ENCODE measurements around the gene FGF5.

Gene FGF5

DNA sequence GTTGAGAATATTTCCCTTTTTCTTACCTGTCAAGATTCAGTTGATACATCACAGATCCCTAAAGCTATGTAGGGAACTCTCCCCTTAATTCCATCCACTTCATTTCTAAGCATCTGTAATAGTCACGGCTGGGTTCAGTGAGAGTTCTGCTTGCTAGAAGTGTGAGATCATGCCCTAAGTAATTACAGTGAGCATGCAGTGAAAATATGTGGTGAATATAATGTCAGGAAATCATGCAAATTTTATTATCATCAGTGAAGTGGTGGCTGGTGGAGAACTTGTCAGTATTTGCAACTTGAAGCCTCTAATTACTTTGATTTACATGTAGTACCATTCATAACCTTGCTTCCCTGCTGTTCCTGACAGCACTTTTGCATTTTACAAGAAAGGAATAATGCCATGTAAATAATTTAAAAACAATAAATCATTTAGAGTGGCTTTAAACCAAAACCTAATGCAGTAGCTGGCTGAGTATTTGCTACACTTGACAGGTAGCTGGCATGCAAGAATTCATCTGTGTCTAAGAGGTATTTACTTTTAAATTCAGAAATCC is 40.8 kb downstream of the FGF5 start (continued):
- no peak for TF ChIP-seq ZNF311 (tag by site-specific recombination; IDR thresholded peaks at IDR 0.05; ENCODE audit: borderline replicate concordance)
- no peak for TF ChIP-seq ZNF214 (tag by site-specific recombination; IDR thresholded peaks at IDR 0.05; ENCODE audit: borderline replicate concordance)
- TF ChIP-seq ZFP69B (tag by site-specific recombination; IDR thresholded peaks at IDR 0.05): peak; percentile 75
- no peak for TF ChIP-seq ZNF654 (tag by site-specific recombination; IDR thresholded peaks at IDR 0.05; ENCODE audit: low read depth)
- TF ChIP-seq ZNF600 (tag by site-specific recombination; IDR thresholded peaks at IDR 0.05): no peak
- peak; percentile 100 for TF ChIP-seq ZNF843 (tag by site-specific recombination; IDR thresholded peaks at IDR 0.05)
- no peak for TF ChIP-seq ZNF585B (tag by site-specific recombination; IDR thresholded peaks at IDR 0.05)
- TF ChIP-seq PRDM1 (tag by site-specific recombination; IDR thresholded peaks at IDR 0.05): peak; percentile 48
- TF ChIP-seq KLF9 (tag by site-specific recombination; IDR thresholded peaks at IDR 0.05; ENCODE audit: low read depth): no peak
- TF ChIP-seq ZNF37A (tag by site-specific recombination; IDR thresholded peaks at IDR 0.05): no peak
- TF ChIP-seq ZEB2 (tag by site-specific recombination; IDR thresholded peaks at IDR 0.05): peak; percentile 97
- TF ChIP-seq GLI4 (tag by site-specific recombination; IDR thresholded peaks at IDR 0.05): no peak
- TF ChIP-seq ZNF133 (tag by site-specific recombination; IDR thresholded peaks at IDR 0.05): no peak
- peak; percentile 86; the same call in 1 of the 2 replicates for TF ChIP-seq ZNF184 (tag by site-specific recombination; IDR thresholded peaks at IDR 0.05)
- TF ChIP-seq SALL2 (tag by site-specific recombination; IDR thresholded peaks at IDR 0.05; ENCODE audit: borderline replicate concordance): no peak
- no peak for TF ChIP-seq ZNF266 (tag by site-specific recombination; IDR thresholded peaks at IDR 0.05; ENCODE audit: low read depth)
- TF ChIP-seq RBAK (tag by site-specific recombination; IDR thresholded peaks at IDR 0.05): no peak
- peak; percentile 14 for TF ChIP-seq ZNF510 (tag by site-specific recombination; IDR thresholded peaks at IDR 0.05; ENCODE audit: insufficient replicate concordance)
- peak; percentile 63; the same call in 1 of the 2 replicates for TF ChIP-seq ZFP37 (tag by site-specific recombination; IDR thresholded peaks at IDR 0.05)
- TF ChIP-seq, protein P1, sequence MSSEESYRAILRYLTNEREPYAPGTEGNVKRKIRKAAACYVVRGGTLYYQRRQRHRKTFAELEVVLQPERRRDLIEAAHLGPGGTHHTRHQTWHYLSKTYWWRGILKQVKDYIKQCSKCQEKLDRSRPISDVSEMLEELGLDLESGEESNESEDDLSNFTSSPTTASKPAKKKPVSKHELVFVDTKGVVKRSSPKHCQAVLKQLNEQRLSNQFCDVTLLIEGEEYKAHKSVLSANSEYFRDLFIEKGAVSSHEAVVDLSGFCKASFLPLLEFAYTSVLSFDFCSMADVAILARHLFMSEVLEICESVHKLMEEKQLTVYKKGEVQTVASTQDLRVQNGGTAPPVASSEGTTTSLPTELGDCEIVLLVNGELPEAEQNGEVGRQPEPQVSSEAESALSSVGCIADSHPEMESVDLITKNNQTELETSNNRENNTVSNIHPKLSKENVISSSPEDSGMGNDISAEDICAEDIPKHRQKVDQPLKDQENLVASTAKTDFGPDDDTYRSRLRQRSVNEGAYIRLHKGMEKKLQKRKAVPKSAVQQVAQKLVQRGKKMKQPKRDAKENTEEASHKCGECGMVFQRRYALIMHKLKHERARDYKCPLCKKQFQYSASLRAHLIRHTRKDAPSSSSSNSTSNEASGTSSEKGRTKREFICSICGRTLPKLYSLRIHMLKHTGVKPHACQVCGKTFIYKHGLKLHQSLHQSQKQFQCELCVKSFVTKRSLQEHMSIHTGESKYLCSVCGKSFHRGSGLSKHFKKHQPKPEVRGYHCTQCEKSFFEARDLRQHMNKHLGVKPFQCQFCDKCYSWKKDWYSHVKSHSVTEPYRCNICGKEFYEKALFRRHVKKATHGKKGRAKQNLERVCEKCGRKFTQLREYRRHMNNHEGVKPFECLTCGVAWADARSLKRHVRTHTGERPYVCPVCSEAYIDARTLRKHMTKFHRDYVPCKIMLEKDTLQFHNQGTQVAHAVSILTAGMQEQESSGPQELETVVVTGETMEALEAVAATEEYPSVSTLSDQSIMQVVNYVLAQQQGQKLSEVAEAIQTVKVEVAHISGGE (tag by site-specific recombination; conservative IDR thresholded peaks at IDR 0.05; ENCODE audit: low read depth): no peak
- TF ChIP-seq ZNF791 (tag by site-specific recombination; IDR thresholded peaks at IDR 0.05): no peak
- TF ChIP-seq YY1 (tag by site-specific recombination; IDR thresholded peaks at IDR 0.05): no peak; the same call in 1 of the 2 replicates
- TF ChIP-seq ZNF24 (tag by site-specific recombination; IDR thresholded peaks at IDR 0.05): peak; percentile 97
- TF ChIP-seq, protein P2, sequence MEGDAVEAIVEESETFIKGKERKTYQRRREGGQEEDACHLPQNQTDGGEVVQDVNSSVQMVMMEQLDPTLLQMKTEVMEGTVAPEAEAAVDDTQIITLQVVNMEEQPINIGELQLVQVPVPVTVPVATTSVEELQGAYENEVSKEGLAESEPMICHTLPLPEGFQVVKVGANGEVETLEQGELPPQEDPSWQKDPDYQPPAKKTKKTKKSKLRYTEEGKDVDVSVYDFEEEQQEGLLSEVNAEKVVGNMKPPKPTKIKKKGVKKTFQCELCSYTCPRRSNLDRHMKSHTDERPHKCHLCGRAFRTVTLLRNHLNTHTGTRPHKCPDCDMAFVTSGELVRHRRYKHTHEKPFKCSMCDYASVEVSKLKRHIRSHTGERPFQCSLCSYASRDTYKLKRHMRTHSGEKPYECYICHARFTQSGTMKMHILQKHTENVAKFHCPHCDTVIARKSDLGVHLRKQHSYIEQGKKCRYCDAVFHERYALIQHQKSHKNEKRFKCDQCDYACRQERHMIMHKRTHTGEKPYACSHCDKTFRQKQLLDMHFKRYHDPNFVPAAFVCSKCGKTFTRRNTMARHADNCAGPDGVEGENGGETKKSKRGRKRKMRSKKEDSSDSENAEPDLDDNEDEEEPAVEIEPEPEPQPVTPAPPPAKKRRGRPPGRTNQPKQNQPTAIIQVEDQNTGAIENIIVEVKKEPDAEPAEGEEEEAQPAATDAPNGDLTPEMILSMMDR (tag by site-specific recombination; IDR thresholded peaks at IDR 0.05): no peak
- TF ChIP-seq, protein P3, sequence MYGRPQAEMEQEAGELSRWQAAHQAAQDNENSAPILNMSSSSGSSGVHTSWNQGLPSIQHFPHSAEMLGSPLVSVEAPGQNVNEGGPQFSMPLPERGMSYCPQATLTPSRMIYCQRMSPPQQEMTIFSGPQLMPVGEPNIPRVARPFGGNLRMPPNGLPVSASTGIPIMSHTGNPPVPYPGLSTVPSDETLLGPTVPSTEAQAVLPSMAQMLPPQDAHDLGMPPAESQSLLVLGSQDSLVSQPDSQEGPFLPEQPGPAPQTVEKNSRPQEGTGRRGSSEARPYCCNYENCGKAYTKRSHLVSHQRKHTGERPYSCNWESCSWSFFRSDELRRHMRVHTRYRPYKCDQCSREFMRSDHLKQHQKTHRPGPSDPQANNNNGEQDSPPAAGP (tag by site-specific recombination; IDR thresholded peaks at IDR 0.05): peak; percentile 93
- TF ChIP-seq MEIS1 (CRISPR knock-in tag; IDR thresholded peaks at IDR 0.05; ENCODE audit: borderline replicate concordance): no peak
- TF ChIP-seq, protein P4, sequence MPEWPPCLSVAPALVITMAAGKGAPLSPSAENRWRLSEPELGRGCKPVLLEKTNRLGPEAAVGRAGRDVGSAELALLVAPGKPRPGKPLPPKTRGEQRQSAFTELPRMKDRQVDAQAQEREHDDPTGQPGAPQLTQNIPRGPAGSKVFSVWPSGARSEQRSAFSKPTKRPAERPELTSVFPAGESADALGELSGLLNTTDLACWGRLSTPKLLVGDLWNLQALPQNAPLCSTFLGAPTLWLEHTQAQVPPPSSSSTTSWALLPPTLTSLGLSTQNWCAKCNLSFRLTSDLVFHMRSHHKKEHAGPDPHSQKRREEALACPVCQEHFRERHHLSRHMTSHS (tag by site-specific recombination; IDR thresholded peaks at IDR 0.05): peak; percentile 96
- TF ChIP-seq SCRT1 (tag by site-specific recombination; IDR thresholded peaks at IDR 0.05; ENCODE audit: borderline replicate concordance): peak; percentile 51; the same call in 1 of the 2 replicates
- TF ChIP-seq, protein P5, sequence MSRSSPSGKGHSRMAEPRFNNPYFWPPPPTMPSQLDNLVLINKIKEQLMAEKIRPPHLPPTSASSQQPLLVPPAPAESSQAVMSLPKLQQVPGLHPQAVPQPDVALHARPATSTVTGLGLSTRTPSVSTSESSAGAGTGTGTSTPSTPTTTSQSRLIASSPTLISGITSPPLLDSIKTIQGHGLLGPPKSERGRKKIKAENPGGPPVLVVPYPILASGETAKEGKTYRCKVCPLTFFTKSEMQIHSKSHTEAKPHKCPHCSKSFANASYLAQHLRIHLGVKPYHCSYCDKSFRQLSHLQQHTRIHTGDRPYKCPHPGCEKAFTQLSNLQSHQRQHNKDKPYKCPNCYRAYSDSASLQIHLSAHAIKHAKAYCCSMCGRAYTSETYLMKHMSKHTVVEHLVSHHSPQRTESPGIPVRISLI (tag by site-specific recombination; IDR thresholded peaks at IDR 0.05): no peak; the same call in 1 of the 2 replicates
- TF ChIP-seq, protein P6, sequence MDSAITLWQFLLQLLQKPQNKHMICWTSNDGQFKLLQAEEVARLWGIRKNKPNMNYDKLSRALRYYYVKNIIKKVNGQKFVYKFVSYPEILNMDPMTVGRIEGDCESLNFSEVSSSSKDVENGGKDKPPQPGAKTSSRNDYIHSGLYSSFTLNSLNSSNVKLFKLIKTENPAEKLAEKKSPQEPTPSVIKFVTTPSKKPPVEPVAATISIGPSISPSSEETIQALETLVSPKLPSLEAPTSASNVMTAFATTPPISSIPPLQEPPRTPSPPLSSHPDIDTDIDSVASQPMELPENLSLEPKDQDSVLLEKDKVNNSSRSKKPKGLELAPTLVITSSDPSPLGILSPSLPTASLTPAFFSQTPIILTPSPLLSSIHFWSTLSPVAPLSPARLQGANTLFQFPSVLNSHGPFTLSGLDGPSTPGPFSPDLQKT (IDR thresholded peaks at IDR 0.05; ENCODE audit: borderline replicate concordance, low read depth, low read length): no peak
- TF ChIP-seq ZNF837 (tag by site-specific recombination; IDR thresholded peaks at IDR 0.05): no peak
